PC-3 (cell line): ENCODE measurements around the gene ZBTB12. TPM values are rescaled to one million over a fixed set of nuclear protein-coding genes. Genes with fewer than 3 reads are reported as not detected.
A peak's percentile ranks its signal among the peaks of the same experiment; 100 is the strongest.

ENCODE experiments used
- ATAC-seq: fragments of 200-7000 bp; cut with Tn5 transposase; 2 replicates; pipeline ENCODE4 v1.9.1; 2020; ENCODE audit warnings: mild to moderate bottlenecking, moderate library complexity
- Bru-seq: library from RNA; stranded (reverse); fragments of 400-500 nt; gene quantifications from one replicate; lab custom pipeline; 2021; lab: Mats Ljungman, UMichigan
- BruChase-seq, 2 experiments: library from RNA; stranded (reverse); fragments of 400-500 nt; gene quantifications; one replicate each; lab custom pipeline; 2021; lab: Mats Ljungman, UMichigan
- BruUV-seq: library from RNA; stranded (reverse); fragments of 400-500 nt; replicated peaks from 2 replicates; lab custom pipeline; 2021; lab: Mats Ljungman, UMichigan
- CTCF ChIA-PET: fragments of 300-600 bp; sonication (Branson Sonifier 250); formaldehyde crosslinking; loops from one replicate; lab custom pipeline; 2022; ENCODE audit warnings: antibody characterized with exemption; lab: Charles Lee
- POLR2A ChIA-PET: fragments of 300-600 bp; sonication (Branson Sonifier 250); formaldehyde crosslinking; loops from one replicate; lab custom pipeline; 2022; ENCODE audit warnings: antibody characterized with exemption; ENCODE audit not compliant: unreplicated experiment; lab: Charles Lee
- DNase-seq: peaks from one replicate; pipeline ENCODE4 v3.0.0-alpha.2; 2015
- H2AFZ ChIP-seq: fragments of 300-600 bp; sonication (generic); 2 replicates; pipeline ENCODE4 v1.6.0; 2016; ENCODE audit warnings: antibody characterized with exemption, low read length
- H3F3A ChIP-seq: fragments of 300-600 bp; sonication (generic); one replicate; pipeline ENCODE4 v1.6.0; 2017; ENCODE audit warnings: antibody characterized with exemption, low read length, control low read depth, mild to moderate bottlenecking; ENCODE audit not compliant: unreplicated experiment
- H3K27ac ChIP-seq: fragments of 300-600 bp; sonication (generic); 2 replicates; pipeline ENCODE4 v1.5.1; 2016; ENCODE audit warnings: mild to moderate bottlenecking, low read length
- H3K27me3 ChIP-seq: fragments of 300-600 bp; sonication (generic); 2 replicates; pipeline ENCODE4 v1.6.1; 2016; ENCODE audit warnings: low read length, mixed read lengths
- H3K36me3 ChIP-seq: fragments of 300-600 bp; sonication (generic); 2 replicates; pipeline ENCODE4 v1.6.1; 2016; ENCODE audit warnings: low read depth, mixed run types, low read length, mixed read lengths
- H3K4me1 ChIP-seq: fragments of 300-600 bp; sonication (generic); 2 replicates; pipeline ENCODE4 v1.5.1; 2016; ENCODE audit warnings: low read length; ENCODE audit not compliant: insufficient read depth
- H3K4me2 ChIP-seq: fragments of 300-600 bp; sonication (generic); 2 replicates; pipeline ENCODE4 v1.6.0; 2016; ENCODE audit warnings: low read length
- H3K4me3 ChIP-seq: fragments of 300-600 bp; sonication (generic); 2 replicates; pipeline ENCODE4 v1.5.1; 2016; ENCODE audit warnings: mild to moderate bottlenecking, low read length, mixed read lengths
- H3K79me2 ChIP-seq: fragments of 300-600 bp; sonication (generic); 2 replicates; pipeline ENCODE4 v1.6.1; 2017; ENCODE audit warnings: low read length, mixed read lengths
- H3K9ac ChIP-seq: fragments of 300-600 bp; sonication (generic); 2 replicates; pipeline ENCODE4 v1.6.0; 2016; ENCODE audit warnings: mild to moderate bottlenecking, low read length
- H3K9me2 ChIP-seq: fragments of 300-600 bp; sonication (generic); replicated peaks from 2 replicates; pipeline ENCODE4 v1.6.1; 2016; ENCODE audit warnings: mixed run types, low read length, mixed read lengths
- H3K9me3 ChIP-seq: fragments of 300-600 bp; sonication (generic); 2 replicates; pipeline ENCODE4 v1.6.1; 2016; ENCODE audit warnings: low read length, mixed read lengths
- H4K20me1 ChIP-seq: fragments of 300-600 bp; sonication (generic); 2 replicates; pipeline ENCODE4 v1.6.1; 2016; ENCODE audit warnings: low read length, mixed read lengths
- CTCF ChIP-seq: fragments of 300-600 bp; sonication (generic); conservative IDR thresholded peaks from 2 replicates; pipeline ENCODE4 v1.5.1; 2017; ENCODE audit warnings: antibody characterized with exemption, low read depth, mild to moderate bottlenecking, low read length
- EZH2 ChIP-seq: fragments of 300-600 bp; sonication (generic); IDR thresholded peaks from one replicate; pipeline ENCODE4 v1.6.1; 2017; ENCODE audit warnings: antibody characterized with exemption, mild to moderate bottlenecking, low read length; ENCODE audit not compliant: unreplicated experiment
- EZH2phosphoT487 ChIP-seq: fragments of 300-600 bp; sonication (generic); IDR thresholded peaks from 2 replicates; pipeline ENCODE4 v1.6.1; 2018; ENCODE audit warnings: mild to moderate bottlenecking, antibody characterized with exemption, low read length, borderline replicate concordance
- intact Hi-C: fragments of 100-400 bp; cut with micrococcal nuclease; formaldehyde crosslinking; loops from 2 replicates; pipeline ENCODE4 v1.9.0; 2023
- long read RNA-seq: library from polyadenylated mRNA; unstranded; transcript quantifications from one replicate; pipeline ENCODE4 v2.0.0, GENCODE V29; 2021; ENCODE audit not compliant: unreplicated experiment
- total RNA-seq: library from RNA; depleted of rRNA; stranded (reverse); fragments of >200 nt; gene quantifications from 2 replicates; pipeline ENCODE4 v1.2.3, GENCODE V29; 2014; rRNA removed

Gene ZBTB12
- total RNA-seq (5.4 and 8.6 TPM in 2 replicates), Bru-seq, nascent RNA (percentile 58 among the genes with signal in this experiment), BruChase-seq, experiment 1, labeled RNA remaining after a 6-hour chase (percentile 78 among the genes with signal in this experiment), BruChase-seq, experiment 2, labeled RNA remaining after a 2-hour chase (percentile 64 among the genes with signal in this experiment)
- long read RNA-seq: 0 reads

- no TSS peak for BruUV-seq
- H3K4me2 ChIP-seq: peak within 1 kb of the TSS; percentile 96
- ChIA-PET POLR2A (interaction anchor here (0.6 to 1.0 kb wide), 2 partner anchors 50 to 176 kb away, joined by 4 to 6 read pairs; no protein-coding TSS in a partner anchor), CTCF (interaction anchor here (0.9 kb wide), 1 partner anchor 39 kb away, joined by 6 read pairs; the partner anchor contains the start of gene NEU1)
- ATAC-seq: peak; percentile 61
- no peaks in the 10 kb centered on the region for H3K27me3 ChIP-seq
- H3F3A ChIP-seq: no peaks in the 10 kb centered on the region
- no peaks in the 10 kb centered on the region for H3K9me3 ChIP-seq
- H3K36me3 ChIP-seq: no peaks in the 10 kb centered on the region
- TF ChIP-seq EZH2: no peak
- peak; percentile 59; the same call in 1 of the 2 replicates for TF ChIP-seq EZH2phosphoT487
- TF ChIP-seq CTCF: no peak
- intact Hi-C loops: loop anchor here (2.0 to 10.0 kb wide), 2 partner anchors 57 to 213 kb away; partner anchors contain the start of genes NELFE and SKIC2
- H3K9ac ChIP-seq: peak within 1 kb of the TSS; percentile 63
- H2AFZ ChIP-seq: peak within 1 kb of the TSS; percentile 87
- peaks cover 22% of the 10 kb centered on the region for H3K79me2 ChIP-seq
- H3K4me1 ChIP-seq: peaks cover 19% of the 10 kb centered on the region
- peak within 1 kb of the TSS; percentile 39 for H3K27ac ChIP-seq
- peak; percentile 96 for DNase-seq
- peak within 1 kb of the TSS; percentile 78 for H3K4me3 ChIP-seq
- H3K9me2 ChIP-seq: no peaks in the 10 kb centered on the region
- no peaks in the 10 kb centered on the region for H4K20me1 ChIP-seq
Observed at GRCh38 chr6:31901953-31902643, at the start of gene ZBTB12. TSS of gene ZBTB12 (minus strand) at chr6:31902086. CDS start at chr6:31901305, 781 bp downstream.

GRCh38 chr6:31949926-31950548 is 48.2 kb upstream of the ZBTB12 start:
- DNase-seq (no peak), ATAC-seq (no peak)
- no peak overlapping the region for H3K9ac ChIP-seq
- no peak overlapping the region for H3K27ac ChIP-seq
- no peak for TF ChIP-seq EZH2
- no peak for TF ChIP-seq EZH2phosphoT487
- TF ChIP-seq CTCF: no peak
- no TSS peak for BruUV-seq
- H2AFZ ChIP-seq: no peak overlapping the region
- H3K9me2 ChIP-seq: no peaks in the 10 kb centered on the region
- POLR2A ChIA-PET: no interaction called here
- H3K79me2 ChIP-seq: no peaks in the 10 kb centered on the region
- H3K4me1 ChIP-seq: peaks cover 19% of the 10 kb centered on the region
- H3K4me2 ChIP-seq: no peak overlapping the region
- H4K20me1 ChIP-seq: no peaks in the 10 kb centered on the region
- intact Hi-C loops: no loop called here
- H3K27me3 ChIP-seq: no peaks in the 10 kb centered on the region
- H3F3A ChIP-seq: no peaks in the 10 kb centered on the region
- no peak overlapping the region for H3K4me3 ChIP-seq
- CTCF ChIA-PET: no interaction called here
- no peaks in the 10 kb centered on the region for H3K9me3 ChIP-seq
- H3K36me3 ChIP-seq: peaks cover 32% of the 10 kb centered on the region
